Glutamatergic neuron (in vitro differentiated cells): Measurements from ENCODE around the gene PRR36. TPM values are rescaled to one million over a fixed set of nuclear protein-coding genes. Genes with fewer than 3 reads are reported as not detected.

Experiments used
- total RNA-seq: library from RNA; stranded (reverse); fragmentation: NEBNext Ultra II Directional; extraction: Animal tissue kit (Norgen Biotek cat#: 25700); gene quantifications from one replicate; pipeline ENCODE4 v1.2.1, GENCODE V29; 2021; ENCODE audit not compliant: unreplicated experiment

The PRR36 gene
- total RNA-seq, 1 donor from 2014 or later: 37.4 TPM

Other genes starting within 250 kb of the PRR36 start
- gene XAB2, start 244.8 kb downstream of the PRR36 start, total RNA-seq: 32.8 TPM
- gene PET100, start 244.6 kb downstream of the PRR36 start, total RNA-seq: 186 TPM
- gene PCP2, start 240.7 kb downstream of the PRR36 start, total RNA-seq: not detected
- gene STXBP2, start 237.3 kb downstream of the PRR36 start, total RNA-seq: 32.8 TPM
- gene RETN, start 205.3 kb downstream of the PRR36 start, total RNA-seq: not detected
- gene MCEMP1, start 197.3 kb downstream of the PRR36 start, total RNA-seq: not detected
- 142 TPM for gene TRAPPC5, start 193.6 kb downstream of the PRR36 start, total RNA-seq
- gene FCER2, start 172.3 kb downstream of the PRR36 start, total RNA-seq: not detected
- 14.8 TPM for gene CLEC4G, start 142.3 kb downstream of the PRR36 start, total RNA-seq
- gene CD209, start 126.9 kb downstream of the PRR36 start, total RNA-seq: not detected
- not detected for gene CLEC4M, start 111.1 kb downstream of the PRR36 start, total RNA-seq
- gene EVI5L, start 44.2 kb downstream of the PRR36 start, total RNA-seq: 36.4 TPM
- gene LRRC8E, start 14.1 kb upstream of the PRR36 start, total RNA-seq: not detected
- 44.2 TPM for gene MAP2K7, start 29.5 kb upstream of the PRR36 start, total RNA-seq
- 0.69 TPM for gene TGFBR3L, start 40.4 kb upstream of the PRR36 start, total RNA-seq
- gene SNAPC2, start 45.9 kb upstream of the PRR36 start, total RNA-seq: 18.6 TPM
- 90.6 TPM for gene CTXN1, start 51.7 kb upstream of the PRR36 start, total RNA-seq
- 109 TPM for gene TIMM44, start 69.3 kb upstream of the PRR36 start, total RNA-seq
- gene ELAVL1, start 131.3 kb upstream of the PRR36 start, total RNA-seq: 122 TPM
- gene CCL25, start 178.4 kb upstream of the PRR36 start, total RNA-seq: not detected